Measurements from ENCODE around the gene ABL1.
A peak's percentile ranks its signal among the peaks of the same experiment; 100 is the strongest.

Gene ABL1

DNA sequence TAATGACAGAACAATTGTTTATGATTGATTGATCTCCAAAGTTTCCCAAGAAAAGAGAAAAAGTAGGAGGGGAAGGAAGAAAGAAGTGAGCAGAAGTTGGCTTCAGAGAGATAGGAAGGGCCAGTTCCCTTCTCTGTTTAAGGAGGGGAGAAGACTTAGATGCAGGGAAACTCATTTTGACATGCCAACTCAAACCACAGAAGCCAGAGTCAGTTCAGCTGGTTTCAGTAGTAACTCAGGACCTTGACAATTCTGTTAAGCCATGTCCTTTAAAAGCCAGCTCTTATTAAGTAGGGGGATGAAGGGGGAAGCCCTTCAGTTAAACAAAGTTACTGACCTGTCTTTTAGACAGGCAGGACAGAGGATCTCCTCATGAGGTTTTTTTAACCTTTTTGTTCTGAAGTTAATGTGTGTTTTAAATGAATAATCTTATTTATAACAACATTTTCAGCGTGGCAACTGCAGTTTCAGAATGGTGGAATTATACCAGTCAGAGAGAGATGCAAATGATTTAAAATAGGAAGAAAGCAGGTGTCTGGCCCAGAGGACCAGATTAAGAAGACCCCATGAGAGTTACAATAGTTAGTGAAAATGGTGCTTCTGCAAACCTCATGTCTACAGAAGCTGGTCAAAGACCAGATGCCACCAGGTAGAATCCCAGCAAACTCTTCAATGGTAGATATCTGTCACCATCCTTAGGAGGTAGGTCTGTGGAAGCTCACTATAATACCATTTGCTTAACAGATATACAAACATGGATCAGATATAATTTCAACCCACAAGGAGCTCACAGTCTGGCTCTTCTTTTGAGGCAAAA lies 29.3 kb upstream of the ABL1 start:
- H3K4me1 ChIP-seq (ENCODE audit: control insufficient read depth, insufficient read depth, low read length), result peaks cover 11% of the 10 kb centered on the region

DNA sequence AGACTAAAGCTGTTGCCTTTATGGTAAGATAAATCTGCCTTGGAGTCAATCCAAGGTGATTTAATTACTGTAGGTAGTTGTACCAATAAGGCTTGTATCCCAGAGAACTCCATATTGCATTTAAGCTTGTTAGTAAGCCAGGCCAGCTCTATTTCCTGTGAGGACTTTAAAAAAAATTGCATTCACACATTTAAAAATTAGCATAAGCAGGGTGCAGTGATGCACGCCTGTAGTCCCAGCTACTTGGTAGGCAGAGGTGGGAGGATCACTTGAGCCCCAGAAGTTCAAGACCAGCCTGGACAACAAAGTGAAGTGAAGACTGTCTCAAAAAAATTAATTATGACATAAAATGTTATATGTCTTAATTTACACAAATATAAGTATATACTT lies 28.7 kb upstream of the ABL1 start:
- H3K9me3 ChIP-seq (replicated peaks; ENCODE audit: low read length), result no peaks in the 10 kb centered on the region

More for the DNA sequence above, 29.3 kb upstream of the ABL1 start:
- Histone ChIP-seq H3K9me3 (replicated peaks; ENCODE audit: low read length) (no peaks in the 10 kb centered on the region), H3K27me3 (ENCODE audit: control insufficient read depth, insufficient read depth, low read length) (no peaks in the 10 kb centered on the region), H3K4me2 (ENCODE audit: low read length) (no peak overlapping the region), H3K36me3 (ENCODE audit: insufficient read depth, low read length) (no peaks in the 10 kb centered on the region), H3K9ac (ENCODE audit: low read depth, low read length) (no peak overlapping the region), H3K4me3 (ENCODE audit: low read length) (no peak overlapping the region)

GRCh38 chr9:130810609-130811136 lies 24.4 kb upstream of the ABL1 start:
- Histone ChIP-seq H3K9ac (ENCODE audit: low read depth, low read length) (no peak overlapping the region), H3K36me3 (ENCODE audit: insufficient read depth, low read length) (no peaks in the 10 kb centered on the region), H3K4me2 (ENCODE audit: low read length) (no peak overlapping the region), H3K27me3 (ENCODE audit: control insufficient read depth, insufficient read depth, low read length) (no peaks in the 10 kb centered on the region), H3K9me3 (replicated peaks; ENCODE audit: low read length) (no peaks in the 10 kb centered on the region), H3K4me3 (ENCODE audit: low read length) (no peak overlapping the region), H3K4me1 (ENCODE audit: control insufficient read depth, insufficient read depth, low read length) (peaks cover under 1% of the 10 kb centered on the region)

More for the DNA sequence above, 28.7 kb upstream of the ABL1 start:
- H3K9ac ChIP-seq (ENCODE audit: low read depth, low read length), result no peak overlapping the region
- no peak overlapping the region for H3K4me2 ChIP-seq (ENCODE audit: low read length)
- H3K4me3 ChIP-seq (ENCODE audit: low read length), result no peak overlapping the region
- H3K27me3 ChIP-seq (ENCODE audit: control insufficient read depth, insufficient read depth, low read length), result no peaks in the 10 kb centered on the region
- peaks cover 11% of the 10 kb centered on the region for H3K4me1 ChIP-seq (ENCODE audit: control insufficient read depth, insufficient read depth, low read length)
- H3K36me3 ChIP-seq (ENCODE audit: insufficient read depth, low read length), result no peaks in the 10 kb centered on the region

DNA sequence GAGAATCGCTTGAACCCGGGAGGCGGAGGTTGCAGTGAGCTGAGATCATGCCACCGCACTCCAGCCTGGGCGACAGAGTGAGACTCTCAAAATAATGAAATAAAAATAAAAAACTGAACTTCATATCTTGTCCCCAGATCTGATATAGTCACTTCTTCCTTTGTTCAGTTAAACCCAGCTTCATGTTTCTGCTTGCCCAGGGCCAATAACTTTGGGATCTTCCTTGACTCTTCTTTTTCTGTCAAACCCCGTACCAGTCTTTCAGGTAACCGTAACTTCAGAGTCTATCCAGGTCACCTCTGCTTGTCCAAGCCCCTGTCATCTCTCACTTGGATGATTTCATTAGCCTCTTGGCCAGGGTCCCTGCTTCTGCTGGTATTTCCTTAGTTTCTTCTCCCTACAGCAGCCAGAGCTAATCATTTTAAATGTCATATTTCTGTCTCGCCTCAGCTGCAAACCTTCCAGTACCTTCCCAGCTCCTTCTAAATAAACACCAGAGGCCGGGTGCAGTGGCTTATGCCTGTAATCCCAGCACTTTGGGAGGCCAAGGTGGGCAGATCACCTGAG lies 19.7 kb upstream of the ABL1 start:
- no peaks in the 10 kb centered on the region for H3K36me3 ChIP-seq (ENCODE audit: insufficient read depth, low read length)
- no peak overlapping the region for H3K4me2 ChIP-seq (ENCODE audit: low read length)
- H3K27me3 ChIP-seq (ENCODE audit: control insufficient read depth, insufficient read depth, low read length), result no peaks in the 10 kb centered on the region
- no peaks in the 10 kb centered on the region for H3K4me1 ChIP-seq (ENCODE audit: control insufficient read depth, insufficient read depth, low read length)
- no peaks in the 10 kb centered on the region for H3K9me3 ChIP-seq (replicated peaks; ENCODE audit: low read length)
- H3K4me3 ChIP-seq (ENCODE audit: low read length), result no peak overlapping the region
- H3K9ac ChIP-seq (ENCODE audit: low read depth, low read length), result no peak overlapping the region

DNA sequence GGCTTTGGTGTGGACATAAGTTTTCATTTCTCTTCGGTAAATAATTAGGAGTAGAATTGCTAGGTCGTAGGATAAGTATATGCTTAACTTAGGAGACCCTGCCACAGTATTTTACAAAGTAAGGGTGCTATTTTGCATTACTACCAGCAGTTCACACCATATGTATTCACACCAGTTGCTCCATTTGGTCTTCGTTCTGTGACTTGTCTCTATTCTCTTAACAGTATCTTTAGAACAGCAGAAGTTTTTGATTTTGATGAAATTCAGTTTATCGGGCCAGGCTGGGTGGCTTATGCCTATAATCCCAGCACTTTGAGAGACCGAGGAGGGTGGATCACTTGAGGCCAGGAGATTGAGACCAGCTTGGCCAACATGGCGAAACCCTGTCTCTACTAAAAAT lies 17.1 kb upstream of the ABL1 start:
- Histone ChIP-seq H3K36me3 (ENCODE audit: insufficient read depth, low read length) (no peaks in the 10 kb centered on the region), H3K4me1 (ENCODE audit: control insufficient read depth, insufficient read depth, low read length) (no peaks in the 10 kb centered on the region), H3K4me2 (ENCODE audit: low read length) (no peak overlapping the region), H3K4me3 (ENCODE audit: low read length) (no peak overlapping the region), H3K9ac (ENCODE audit: low read depth, low read length) (no peak overlapping the region), H3K9me3 (replicated peaks; ENCODE audit: low read length) (no peaks in the 10 kb centered on the region), H3K27me3 (ENCODE audit: control insufficient read depth, insufficient read depth, low read length) (no peaks in the 10 kb centered on the region)

DNA sequence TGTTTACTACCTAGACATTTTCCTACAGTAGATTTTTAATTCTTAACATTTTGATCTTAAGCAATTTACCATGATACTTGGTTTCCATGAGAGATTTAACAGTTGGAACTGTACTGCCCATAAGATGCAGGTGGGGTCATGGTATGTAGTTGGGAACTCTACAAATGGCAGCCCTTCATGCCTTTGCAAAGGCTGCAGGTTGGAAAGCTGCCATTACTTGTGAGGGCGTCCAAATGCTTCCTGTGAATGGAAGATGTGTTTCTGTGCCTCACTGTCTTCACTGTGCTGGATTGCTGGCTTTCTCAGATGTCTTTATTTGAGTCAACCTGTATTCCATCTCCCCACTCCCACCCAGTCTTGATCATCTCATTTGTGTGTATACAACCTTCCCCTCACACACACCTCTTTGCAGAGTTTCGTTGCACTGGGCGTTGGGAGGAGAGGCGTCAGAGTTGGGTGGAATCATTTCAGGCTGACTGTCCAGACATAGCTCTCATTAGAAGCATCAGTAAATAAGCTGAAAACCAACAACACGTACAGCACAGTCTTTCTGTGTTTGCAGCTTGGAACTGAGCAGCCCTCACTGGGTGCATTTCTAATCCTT lies 14.8 kb upstream of the ABL1 start:
- H3K9me3 ChIP-seq (replicated peaks; ENCODE audit: low read length), result no peaks in the 10 kb centered on the region
- H3K36me3 ChIP-seq (ENCODE audit: insufficient read depth, low read length), result no peaks in the 10 kb centered on the region
- no peak overlapping the region for H3K9ac ChIP-seq (ENCODE audit: low read depth, low read length)
- H3K4me2 ChIP-seq (ENCODE audit: low read length), result no peak overlapping the region
- no peak overlapping the region for H3K4me3 ChIP-seq (ENCODE audit: low read length)
- H3K4me1 ChIP-seq (ENCODE audit: control insufficient read depth, insufficient read depth, low read length), result peaks cover 22% of the 10 kb centered on the region
- H3K27me3 ChIP-seq (ENCODE audit: control insufficient read depth, insufficient read depth, low read length), result no peaks in the 10 kb centered on the region

DNA sequence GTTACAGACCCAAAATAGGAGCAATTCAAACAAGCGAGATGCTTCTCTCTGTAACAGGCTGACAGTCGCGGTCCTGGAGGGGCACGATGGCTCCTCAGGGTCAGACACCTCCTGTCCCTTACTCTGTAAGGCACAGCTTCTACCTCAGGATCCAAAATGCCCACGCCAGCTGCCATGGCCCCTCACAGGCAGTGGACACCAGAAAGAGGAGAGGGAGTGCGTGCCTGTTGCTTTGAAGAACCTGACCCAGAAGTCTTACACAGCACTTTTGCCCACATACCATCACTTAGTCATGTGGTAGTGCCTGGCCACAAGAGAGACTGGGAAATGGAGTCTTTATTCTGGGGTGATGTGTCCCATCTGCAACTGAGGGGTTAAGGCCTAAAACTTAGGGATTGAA lies 11.6 kb upstream of the ABL1 start:
- H3K36me3 ChIP-seq (ENCODE audit: insufficient read depth, low read length), result no peaks in the 10 kb centered on the region
- peaks cover 31% of the 10 kb centered on the region for H3K4me1 ChIP-seq (ENCODE audit: control insufficient read depth, insufficient read depth, low read length)
- no peak overlapping the region for H3K9ac ChIP-seq (ENCODE audit: low read depth, low read length)
- H3K4me3 ChIP-seq (ENCODE audit: low read length), result no peak overlapping the region
- no peaks in the 10 kb centered on the region for H3K27me3 ChIP-seq (ENCODE audit: control insufficient read depth, insufficient read depth, low read length)
- no peaks in the 10 kb centered on the region for H3K9me3 ChIP-seq (replicated peaks; ENCODE audit: low read length)
- peak overlapping the region; percentile 48 for H3K4me2 ChIP-seq (ENCODE audit: low read length)

DNA sequence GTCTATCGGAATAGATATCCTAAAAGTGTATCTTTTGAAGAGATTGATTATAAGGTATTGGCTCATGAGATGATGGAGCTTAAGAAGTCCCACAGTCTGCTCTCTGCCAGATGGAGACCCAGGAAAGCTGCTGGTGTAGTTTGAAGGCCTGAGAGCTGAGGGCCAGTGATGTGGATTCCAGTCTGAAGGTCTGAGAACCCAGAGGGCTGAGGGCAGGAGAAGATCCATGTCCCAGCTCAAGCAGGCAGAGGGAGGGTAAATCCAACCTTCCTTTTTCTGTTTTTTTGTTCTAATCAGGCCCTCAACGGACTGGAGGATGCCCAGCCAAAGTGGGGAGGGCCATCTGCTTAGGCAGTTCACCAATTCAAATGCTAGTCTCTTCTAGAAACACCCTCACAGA lies 11.0 kb upstream of the ABL1 start:
- Histone ChIP-seq H3K27me3 (ENCODE audit: control insufficient read depth, insufficient read depth, low read length) (no peaks in the 10 kb centered on the region), H3K9me3 (replicated peaks; ENCODE audit: low read length) (no peaks in the 10 kb centered on the region), H3K36me3 (ENCODE audit: insufficient read depth, low read length) (no peaks in the 10 kb centered on the region), H3K9ac (ENCODE audit: low read depth, low read length) (peak overlapping the region; percentile 59), H3K4me3 (ENCODE audit: low read length) (no peak overlapping the region), H3K4me2 (ENCODE audit: low read length) (peak overlapping the region; percentile 79), H3K4me1 (ENCODE audit: control insufficient read depth, insufficient read depth, low read length) (peaks cover 31% of the 10 kb centered on the region)

GRCh38 chr9:130824643-130825350 lies 10.3 kb upstream of the ABL1 start:
- Histone ChIP-seq H3K9me3 (replicated peaks; ENCODE audit: low read length) (no peaks in the 10 kb centered on the region), H3K4me1 (ENCODE audit: control insufficient read depth, insufficient read depth, low read length) (peaks cover 31% of the 10 kb centered on the region), H3K27me3 (ENCODE audit: control insufficient read depth, insufficient read depth, low read length) (no peaks in the 10 kb centered on the region), H3K9ac (ENCODE audit: low read depth, low read length) (peak overlapping the region; percentile 59), H3K4me3 (ENCODE audit: low read length) (peak overlapping the region; percentile 28), H3K4me2 (ENCODE audit: low read length) (peak overlapping the region; percentile 79), H3K36me3 (ENCODE audit: insufficient read depth, low read length) (no peaks in the 10 kb centered on the region)

- Histone ChIP-seq H3K36me3 (ENCODE audit: insufficient read depth, low read length) (no peaks in the 10 kb centered on the region), H3K9ac (ENCODE audit: low read depth, low read length) (peak overlapping the region; percentile 59), H3K4me2 (ENCODE audit: low read length) (peak overlapping the region; percentile 79), H3K27me3 (ENCODE audit: control insufficient read depth, insufficient read depth, low read length) (no peaks in the 10 kb centered on the region), H3K4me3 (ENCODE audit: low read length) (peak overlapping the region; percentile 28), H3K9me3 (replicated peaks; ENCODE audit: low read length) (no peaks in the 10 kb centered on the region), H3K4me1 (ENCODE audit: control insufficient read depth, insufficient read depth, low read length) (peaks cover 35% of the 10 kb centered on the region)
Measured at GRCh38 chr9:130825351-130825651, 9.8 kb upstream of the ABL1 start.

DNA sequence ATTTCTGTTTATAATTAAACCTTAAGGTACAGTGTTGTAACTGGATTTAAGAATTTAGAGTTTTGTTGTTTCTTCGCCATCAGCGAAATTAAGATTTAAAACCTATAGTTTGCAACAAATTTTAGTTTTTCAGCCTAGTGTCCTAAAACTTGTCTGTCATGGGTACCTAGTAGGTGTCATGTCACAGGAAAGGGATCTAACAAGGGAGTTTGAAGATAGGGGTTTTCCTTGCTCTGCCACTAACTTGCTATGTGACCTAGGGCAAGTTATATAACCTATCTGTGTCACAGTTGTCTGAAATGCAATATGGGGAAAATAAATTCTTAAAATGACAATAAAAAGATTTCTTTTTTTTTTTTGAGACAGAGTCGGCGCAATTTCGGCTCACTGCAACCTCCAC lies 9.2 kb upstream of the ABL1 start:
- H3K27me3 ChIP-seq (ENCODE audit: control insufficient read depth, insufficient read depth, low read length), result no peaks in the 10 kb centered on the region
- H3K36me3 ChIP-seq (ENCODE audit: insufficient read depth, low read length), result no peaks in the 10 kb centered on the region
- peak overlapping the region; percentile 79 for H3K4me2 ChIP-seq (ENCODE audit: low read length)
- peaks cover 38% of the 10 kb centered on the region for H3K4me1 ChIP-seq (ENCODE audit: control insufficient read depth, insufficient read depth, low read length)
- H3K4me3 ChIP-seq (ENCODE audit: low read length), result no peak overlapping the region
- peak overlapping the region; percentile 59 for H3K9ac ChIP-seq (ENCODE audit: low read depth, low read length)
- H3K9me3 ChIP-seq (replicated peaks; ENCODE audit: low read length), result no peaks in the 10 kb centered on the region

All from skeletal muscle satellite cell (primary cell).